IMR-90 (cell line): ENCODE results near the gene ZNF488. TPM values are rescaled to one million over a fixed set of nuclear protein-coding genes. Genes with fewer than 3 reads are reported as not detected.

ENCODE experiments used
- ATAC-seq: fragments of 200-7000 bp; cut with Tn5 transposase; 2 replicates; pipeline ENCODE4 v1.9.1; 2020; ENCODE audit warnings: low read depth, mild to moderate bottlenecking, moderate library complexity
- BruUV-seq: library from RNA; stranded (reverse); fragments of 400-500 nt; replicated peaks from 2 replicates; lab custom pipeline; 2021; lab: Mats Ljungman, UMichigan
- CTCF ChIA-PET: fragments of 300-600 bp; formaldehyde crosslinking; extraction: SDS; loops from one replicate; lab custom pipeline; 2021; ENCODE audit warnings: antibody characterized with exemption; lab: Yijun Ruan, JAX
- POLR2A ChIA-PET: fragments of 300-600 bp; sonication (Branson Sonifier 250); formaldehyde crosslinking; loops from one replicate; lab custom pipeline; 2022; ENCODE audit warnings: antibody characterized with exemption; ENCODE audit not compliant: unreplicated experiment; lab: Charles Lee
- DNase-seq: peaks from one replicate; pipeline ENCODE4 v3.0.0; 2013
- H2AFZ ChIP-seq: replicated peaks from 2 replicates; pipeline ENCODE3; 2013; ENCODE audit warnings: low read length, mild to moderate bottlenecking; ENCODE audit not compliant: poor library complexity
- H2AK5ac ChIP-seq: 2 replicates; pipeline ENCODE4 v1.6.1; 2013; ENCODE audit warnings: low read depth, low read length, inconsistent platforms
- H2AK9ac ChIP-seq: replicated peaks from 2 replicates; pipeline ENCODE3; 2013; ENCODE audit warnings: mild to moderate bottlenecking, low read depth, low read length, moderate library complexity; ENCODE audit not compliant: poor library complexity
- H2BK120ac ChIP-seq: 2 replicates; pipeline ENCODE4 v1.6.1; 2013; ENCODE audit warnings: low read depth, low read length, inconsistent platforms
- H2BK15ac ChIP-seq: 3 replicates; pipeline ENCODE4 v1.6.1; 2013; ENCODE audit warnings: low read depth, low read length, inconsistent platforms
- H2BK20ac ChIP-seq: 2 replicates; pipeline ENCODE4 v1.6.1; 2013; ENCODE audit warnings: low read depth, mild to moderate bottlenecking, inconsistent platforms, low read length, moderate library complexity
- H2BK5ac ChIP-seq: 2 replicates; pipeline ENCODE4 v1.6.1; 2013; ENCODE audit warnings: mild to moderate bottlenecking, low read depth, low read length, inconsistent platforms; ENCODE audit not compliant: poor library complexity, severe bottlenecking
- H3K14ac ChIP-seq: replicated peaks from 2 replicates; pipeline ENCODE4 v1.6.1; 2013; ENCODE audit warnings: low read depth, low read length, inconsistent platforms
- H3K18ac ChIP-seq: 2 replicates; pipeline ENCODE4 v1.6.1; 2013; ENCODE audit warnings: low read depth, low read length, control low read depth
- H3K23ac ChIP-seq: 2 replicates; pipeline ENCODE4 v1.6.1; 2013; ENCODE audit warnings: low read depth, low read length, inconsistent platforms
- H3K27ac ChIP-seq: 2 replicates; pipeline ENCODE4 v1.5.1; 2013; ENCODE audit warnings: mild to moderate bottlenecking, control low read depth, low read length; ENCODE audit not compliant: insufficient read depth
- H3K27me3 ChIP-seq: 2 replicates; pipeline ENCODE4 v1.6.1; 2013; ENCODE audit warnings: low read length; ENCODE audit not compliant: control insufficient read depth, insufficient read depth
- H3K36me3 ChIP-seq: 2 replicates; pipeline ENCODE4 v1.6.1; 2013; ENCODE audit warnings: low read length, mixed read lengths; ENCODE audit not compliant: control insufficient read depth, insufficient read depth
- H3K4ac ChIP-seq: 2 replicates; pipeline ENCODE4 v1.6.1; 2013; ENCODE audit warnings: low read depth, low read length, inconsistent platforms
- H3K4me1 ChIP-seq: 2 replicates; pipeline ENCODE4 v1.6.1; 2013; ENCODE audit warnings: low read length, mixed read lengths; ENCODE audit not compliant: control insufficient read depth, insufficient read depth
- H3K4me2 ChIP-seq: 2 replicates; pipeline ENCODE4 v1.6.1; 2013; ENCODE audit warnings: low read depth, mild to moderate bottlenecking, control low read depth, low read length, moderate library complexity
- H3K4me3 ChIP-seq: 2 replicates; pipeline ENCODE4 v1.5.1; 2013; ENCODE audit warnings: low read depth, mild to moderate bottlenecking, control low read depth, low read length, moderate library complexity; ENCODE audit not compliant: insufficient read depth
- H3K56ac ChIP-seq: 2 replicates; pipeline ENCODE4 v1.6.1; 2013; ENCODE audit warnings: low read length, inconsistent platforms; ENCODE audit not compliant: insufficient read depth; ENCODE audit errors: extremely low read depth
- H3K79me1 ChIP-seq, 2 experiments: 2 replicates each; pipeline ENCODE4 v1.6.1; 2013; ENCODE audit warnings: low read length in 2 of 2, inconsistent platforms in 1 of 2, low read depth in 1 of 2
- H3K9ac ChIP-seq: 2 replicates; pipeline ENCODE4 v1.6.1; 2013; ENCODE audit warnings: low read depth, low read length, control low read depth
- H3K9me1 ChIP-seq: 2 replicates; pipeline ENCODE4 v1.6.1; 2013; ENCODE audit warnings: low read length, inconsistent platforms; ENCODE audit not compliant: insufficient read depth
- H3K9me3 ChIP-seq: 2 replicates; pipeline ENCODE4 v1.6.1; 2013; ENCODE audit warnings: low read length; ENCODE audit not compliant: control insufficient read depth, insufficient read depth
- H4K20me1 ChIP-seq: 2 replicates; pipeline ENCODE4 v1.6.1; 2013; ENCODE audit warnings: low read length, inconsistent platforms; ENCODE audit not compliant: insufficient read depth
- H4K5ac ChIP-seq: 2 replicates; pipeline ENCODE4 v1.6.1; 2013; ENCODE audit warnings: mild to moderate bottlenecking, low read depth, low read length, control low read depth
- H4K8ac ChIP-seq, 2 experiments: 2 replicates each; pipeline ENCODE4 v1.6.1; 2013; ENCODE audit warnings: low read depth in 2 of 2, low read length in 2 of 2, control low read depth in 1 of 2, inconsistent platforms in 1 of 2
- H4K91ac ChIP-seq: 2 replicates; pipeline ENCODE4 v1.6.1; 2013; ENCODE audit warnings: low read depth, low read length, inconsistent platforms; ENCODE audit not compliant: insufficient read depth
- RCOR1 ChIP-seq: IDR thresholded peaks from 2 replicates; pipeline ENCODE4 v1.6.1; 2012; ENCODE audit warnings: mild to moderate bottlenecking, low read length, improper control_type of control experiment; ENCODE audit not compliant: insufficient replicate concordance
- WGBS, 2 experiments: methylation state at CpG; one replicate each; pipeline versions ENCODE4 v1.1.5 to v1.1.7; 2013; ENCODE audit warnings: missing lambda C conversion rate in 2 of 2; ENCODE audit not compliant: insufficient read length in 1 of 2; ENCODE audit errors: extremely low coverage in 2 of 2; 5-methylcytosine and 5-hydroxymethylcytosine counted together
- dilution Hi-C: fragments of 300-500 bp; cut with HindIII; formaldehyde crosslinking; loops from one replicate; pipeline ENCODE4 v1.14.3; 2018; ENCODE audit warnings: low sequenced_read_pairs; ENCODE audit not compliant: unreplicated experiment
- in situ Hi-C: fragments of 300-500 bp; cut with MboI; formaldehyde crosslinking; loops from 3 replicates; pipeline ENCODE4 v1.14.3; 2019; ENCODE audit warnings: low sequenced_read_pairs, inconsistent platforms, mixed read lengths
- intact Hi-C: fragments of 100-400 bp; cut with micrococcal nuclease; formaldehyde crosslinking; loops from 2 replicates; pipeline ENCODE4 v1.10.0; 2022
- polyA plus RNA-seq, 3 experiments: library from polyadenylated mRNA; depleted of rRNA; stranded (reverse); fragments of >200 nt; gene quantifications; 2 replicates each; pipeline ENCODE4 v1.2.3, GENCODE V29; 2012; ENCODE audit warnings: low replicate concordance in 1 of 3
- total RNA-seq: library from RNA; depleted of rRNA; stranded (reverse); fragments of >200 nt; gene quantifications from 2 replicates; pipeline ENCODE4 v1.2.3, GENCODE V29; 2012

ZNF488 gene
- total and polyA plus RNA-seq, 2 of the 4 experiments (the other 2 are of a cell fraction): under 0.01 to 0.14 TPM

DNA sequence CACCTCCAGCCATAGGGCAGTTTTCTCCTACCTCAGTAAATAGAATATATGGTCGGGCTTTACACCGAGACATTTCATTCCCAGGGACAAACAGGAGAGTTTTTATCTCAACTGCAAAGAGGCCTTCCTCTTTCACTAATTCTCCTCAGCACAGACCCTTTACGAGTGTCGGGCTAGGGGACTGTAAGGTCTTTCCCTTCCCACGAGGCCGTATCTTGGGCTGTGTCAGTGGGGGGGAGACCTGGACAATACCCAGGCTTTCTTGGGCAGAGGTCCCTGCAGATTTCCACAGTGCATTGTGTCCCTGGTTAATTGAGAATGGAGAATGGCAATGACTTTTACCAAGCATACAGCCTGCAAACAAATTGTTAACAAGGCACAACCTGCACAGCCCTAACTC lies 13.2 kb upstream of the ZNF488 start:
- no peak overlapping the region for H3K56ac ChIP-seq
- no peak overlapping the region for H3K23ac ChIP-seq
- intact Hi-C loops: no loop called here
- no peak overlapping the region for H3K4me3 ChIP-seq
- no peak overlapping the region for H4K91ac ChIP-seq
- H3K18ac ChIP-seq: no peak overlapping the region
- H3K9me3 ChIP-seq: peaks cover 3% of the 10 kb centered on the region
- no peak overlapping the region for H2AFZ ChIP-seq
- TF ChIP-seq RCOR1: no peak
- no peak overlapping the region for H2BK5ac ChIP-seq
- H2BK120ac ChIP-seq: no peak overlapping the region
- no peak overlapping the region for H2BK20ac ChIP-seq
- peaks cover 4% of the 10 kb centered on the region; the same call in 1 of the 2 replicates for H3K9me1 ChIP-seq
- ATAC-seq: no peak
- ChIA-PET CTCF (no interaction called here), POLR2A (no interaction called here)
- no TSS peak for BruUV-seq
- H3K36me3 ChIP-seq: no peaks in the 10 kb centered on the region
- H3K9ac ChIP-seq: no peak overlapping the region
- no peak overlapping the region for H2AK5ac ChIP-seq
- no peak for DNase-seq
- no peak overlapping the region for H3K27ac ChIP-seq
- H2BK15ac ChIP-seq: no peak overlapping the region
- no peak overlapping the region for H3K4ac ChIP-seq
- H2AK9ac ChIP-seq: no peak overlapping the region
- H3K27me3 ChIP-seq: peaks cover 18% of the 10 kb centered on the region
- no peak overlapping the region; the same call in 1 of the 2 replicates for H4K5ac ChIP-seq
- in situ Hi-C loops: no loop called here
- no CpG with 5 or more reads among the region's 6 CpGs for WGBS, 2 experiments
- no peaks in the 10 kb centered on the region for H3K79me1 ChIP-seq
- no peaks in the 10 kb centered on the region for H4K20me1 ChIP-seq
- dilution Hi-C loops: no loop called here
- H3K4me2 ChIP-seq: no peak overlapping the region
- H3K4me1 ChIP-seq: peaks cover 3% of the 10 kb centered on the region
- H4K8ac ChIP-seq: no peak overlapping the region
- H3K14ac ChIP-seq: no peak overlapping the region
